Adrenal gland (tissue), 5 donors: Measurements from ENCODE around the gene UBE2D3.

Experiments used
- CTCF ChIP-seq, 6 experiments: fragments of 450-650 bp in 4 of 6; fragments of 200-600 bp in 2 of 6; sonication (generic) in 1 of 6; IDR thresholded peaks; 1 replicate in 5 of 6; 2 replicates in 1 of 6; pipeline versions ENCODE4 v1.5.1 to v1.8.0; 2016 to 2021; ENCODE audit warnings: antibody characterized with exemption in 6 of 6, mild to moderate bottlenecking in 2 of 6, moderate library complexity in 1 of 6
- POLR2A ChIP-seq, 2 donors: fragments of 450-650 bp; IDR thresholded peaks; one replicate each; pipeline ENCODE4 v1.6.1; 2017; ENCODE audit warnings: antibody characterized with exemption in 2 of 2, mild to moderate bottlenecking in 2 of 2, moderate library complexity in 1 of 2
- donor health status: DM: no; HTN: no; CAD: no.

GRCh38 chr4:102869569-102870197 is 42.3 kb upstream of the UBE2D3 start:
- TF ChIP-seq POLR2A (IDR thresholded peaks at IDR 0.05), result no peak
- TF ChIP-seq CTCF (IDR thresholded peaks at IDR 0.05), result no peak
